ENCODE measurements around the gene FCRL5.
"Not testable (repeated sequence)": the region's sequence is repeated elsewhere in the genome, so short reads cannot be mapped to it uniquely, and the experiment has no call there.

Gene FCRL5

GRCh38 chr1:157551694-157552693, at the start of gene FCRL5:
Gene FCRL5, minus strand, starts transcription at chr1:157552515. Its CDS starts 153 bp downstream, at chr1:157552362.
- no peak for DNase-seq (ENCODE audit: low read depth, low spot score)

- no peak for DNase-seq (ENCODE audit: low read depth, low spot score)
Measured at GRCh38 chr1:157600236-157600635, 47.9 kb upstream of the FCRL5 start.

- DNase-seq (ENCODE audit: low read depth, low spot score), result no peak
Measured at GRCh38 chr1:157597959-157598667, 45.8 kb upstream of the FCRL5 start, which contains the start of gene FCRL4. Gene FCRL4, minus strand, starts transcription at chr1:157598085. Its CDS starts 141 bp downstream, at chr1:157597944.

- DNase-seq (ENCODE audit: low read depth, low spot score), result no peak
Measured at GRCh38 chr1:157596384-157596783, 44.1 kb upstream of the FCRL5 start.

GRCh38 chr1:157595356-157595755, 43.0 kb upstream of the FCRL5 start:
- no peak for DNase-seq (ENCODE audit: low read depth, low spot score)

GRCh38 chr1:157585984-157586383, 33.7 kb upstream of the FCRL5 start:
- DNase-seq (ENCODE audit: low read depth, low spot score), result no peak

- no peak for DNase-seq (ENCODE audit: low read depth, low spot score)
Measured at GRCh38 chr1:157584503-157584902, 32.2 kb upstream of the FCRL5 start.

- DNase-seq (ENCODE audit: low read depth, low spot score), result no peak
Measured at GRCh38 chr1:157580828-157581210, 28.5 kb upstream of the FCRL5 start.

- DNase-seq (ENCODE audit: low read depth, low spot score), result peak; percentile 70
Measured at GRCh38 chr1:157580179-157580827, 28.0 kb upstream of the FCRL5 start.

GRCh38 chr1:157577420-157577819, 25.1 kb upstream of the FCRL5 start:
- DNase-seq (ENCODE audit: low read depth, low spot score), result no peak

- no peak for DNase-seq (ENCODE audit: low read depth, low spot score)
Measured at GRCh38 chr1:157575744-157576143, 23.4 kb upstream of the FCRL5 start.

GRCh38 chr1:157574836-157575235, 22.5 kb upstream of the FCRL5 start:
- no peak for DNase-seq (ENCODE audit: low read depth, low spot score)

GRCh38 chr1:157566484-157567300, 14.4 kb upstream of the FCRL5 start:
- no peak for DNase-seq (ENCODE audit: low read depth, low spot score)

GRCh38 chr1:157562515-157562914, 10.2 kb upstream of the FCRL5 start:
- DNase-seq (ENCODE audit: low read depth, low spot score), result no peak

GRCh38 chr1:157558119-157558518, 5.8 kb upstream of the FCRL5 start:
- DNase-seq (ENCODE audit: low read depth, low spot score), result no peak

- DNase-seq (ENCODE audit: low read depth, low spot score), result not testable (repeated sequence)
Measured at GRCh38 chr1:157548081-157548480, 4.2 kb downstream of the FCRL5 start.

GRCh38 chr1:157542676-157543075, 9.6 kb downstream of the FCRL5 start:
- no peak for DNase-seq (ENCODE audit: low read depth, low spot score)

GRCh38 chr1:157540852-157541251, 11.5 kb downstream of the FCRL5 start:
- no peak for DNase-seq (ENCODE audit: low read depth, low spot score)

- DNase-seq (ENCODE audit: low read depth, low spot score), result no peak
Measured at GRCh38 chr1:157540160-157540748, 12.1 kb downstream of the FCRL5 start.

GRCh38 chr1:157539568-157539967, 12.7 kb downstream of the FCRL5 start:
- no peak for DNase-seq (ENCODE audit: low read depth, low spot score)

- DNase-seq (ENCODE audit: low read depth, low spot score), result no peak
Measured at GRCh38 chr1:157532569-157532968, 19.7 kb downstream of the FCRL5 start.
